Fibroblast of lung (primary cell): ENCODE results near the gene SLC25A10.

ENCODE experiments used
- CTCF ChIP-seq, 2 donors: IDR thresholded peaks in 1 of 2; conservative IDR thresholded peaks in 1 of 2; 1 replicate in 1 of 2; 2 replicates in 1 of 2; pipeline ENCODE4 v1.5.1; 2011 to 2012; ENCODE audit warnings: low read length in 2 of 2, control low read depth in 1 of 2, inconsistent platforms in 1 of 2, low read depth in 1 of 2, mild to moderate bottlenecking in 1 of 2
- EZH2 ChIP-seq: IDR thresholded peaks from 2 replicates; pipeline ENCODE4 v1.5.1; 2012; ENCODE audit warnings: low read length, control low read depth, mild to moderate bottlenecking; ENCODE audit errors: missing control alignments

GRCh38 chr17:81664051-81664470 lies 48.0 kb upstream of the SLC25A10 start:
- TF ChIP-seq CTCF (conservative IDR thresholded peaks at IDR 0.05 in 1 of 2, IDR thresholded peaks at IDR 0.05 in 1 of 2; ENCODE audit: low read depth in 1 of 2, low read length in 2 of 2) (no peak), EZH2 (no peak)
